ENCODE measurements around the gene LRP5.

Gene LRP5

GRCh38 chr11:68325183-68325906, 13.0 kb downstream of the LRP5 start:
- POLR2A ChIA-PET = interaction anchor here (0.5 kb wide), 1 partner anchor 58 kb away, joined by 3 read pairs; no protein-coding TSS in a partner anchor
- H3K4me3 ChIP-seq (ENCODE audit: low read depth, low read length) = no peak overlapping the region
- no peak for TF ChIP-seq CTCF (IDR thresholded peaks at IDR 0.05; ENCODE audit: insufficient read depth, low read length, missing control alignments)
- CTCF ChIA-PET = interaction anchor here (1.3 to 1.9 kb wide), 2 partner anchors 10 to 11 kb away, joined by 5 to 7 read pairs; no protein-coding TSS in a partner anchor
- DNase-seq (ENCODE audit: low read depth, low spot score) = no peak

GRCh38 chr11:68325907-68326220, 13.5 kb downstream of the LRP5 start:
- DNase-seq (ENCODE audit: low read depth, low spot score) = no peak
- TF ChIP-seq CTCF (IDR thresholded peaks at IDR 0.05; ENCODE audit: insufficient read depth, low read length, missing control alignments) = no peak
- ChIA-PET CTCF (interaction anchor here (1.3 to 1.9 kb wide), 2 partner anchors 11 to 12 kb away, joined by 5 to 7 read pairs; no protein-coding TSS in a partner anchor), POLR2A (no interaction called here)
- H3K4me3 ChIP-seq (ENCODE audit: low read depth, low read length) = no peak overlapping the region

GRCh38 chr11:68326334-68327215, 14.2 kb downstream of the LRP5 start:
- no peak for TF ChIP-seq CTCF (IDR thresholded peaks at IDR 0.05; ENCODE audit: insufficient read depth, low read length, missing control alignments)
- no peak for DNase-seq (ENCODE audit: low read depth, low spot score)
- ChIA-PET CTCF (interaction anchor here (1.3 kb wide), 1 partner anchor 11 kb away, joined by 5 read pairs; no protein-coding TSS in a partner anchor), POLR2A (no interaction called here)
- no peak overlapping the region for H3K4me3 ChIP-seq (ENCODE audit: low read depth, low read length)

GRCh38 chr11:68327586-68328370, 15.4 kb downstream of the LRP5 start:
- no peak for TF ChIP-seq CTCF (IDR thresholded peaks at IDR 0.05; ENCODE audit: insufficient read depth, low read length, missing control alignments)
- no peak for DNase-seq (ENCODE audit: low read depth, low spot score)
- no peak overlapping the region for H3K4me3 ChIP-seq (ENCODE audit: low read depth, low read length)
- CTCF ChIA-PET = interaction anchor here (0.8 to 1.6 kb wide), 5 partner anchors 11 to 55 kb away, joined by 3 to 5 read pairs (median 4); no protein-coding TSS in a partner anchor
- POLR2A ChIA-PET = interaction anchor here (1.1 kb wide), 1 partner anchor 46 kb away, joined by 3 read pairs; no protein-coding TSS in a partner anchor

- no peak for TF ChIP-seq CTCF (IDR thresholded peaks at IDR 0.05; ENCODE audit: insufficient read depth, low read length, missing control alignments)
- ChIA-PET CTCF (interaction anchor here (0.8 to 2.3 kb wide), 7 partner anchors 12 to 55 kb away, joined by 3 to 11 read pairs (median 4); no protein-coding TSS in a partner anchor), POLR2A (interaction anchor here (1.1 kb wide), 1 partner anchor 45 kb away, joined by 3 read pairs; no protein-coding TSS in a partner anchor)
- DNase-seq (ENCODE audit: low read depth, low spot score) = no peak
- no peak overlapping the region for H3K4me3 ChIP-seq (ENCODE audit: low read depth, low read length)
These were observed 16.1 kb downstream of the LRP5 start for GRCh38 chr11:68328374-68329091.
